NCI-H1694 (cell line): Measurements from ENCODE around the gene EML1.

Experiments
- DNase-seq: peaks from one replicate; lab custom pipeline; 2025; lab: John Stamatoyannopoulos, UW

Gene EML1

GRCh38 chr14:99966912-99967311 is 173.7 kb downstream of the EML1 start:
- DNase-seq: no peak

- DNase-seq: no peak
These were observed 175.1 kb downstream of the EML1 start for GRCh38 chr14:99968191-99968920.

GRCh38 chr14:99968941-99969340 is 175.7 kb downstream of the EML1 start:
- DNase-seq: no peak

- DNase-seq: no peak
These were observed 176.6 kb downstream of the EML1 start for GRCh38 chr14:99969673-99970322.

- DNase-seq: peak; percentile 89
These were observed 178.1 kb downstream of the EML1 start for GRCh38 chr14:99971087-99971940.

GRCh38 chr14:99971941-99972747 is 178.9 kb downstream of the EML1 start:
- DNase-seq: peak; percentile 52

GRCh38 chr14:99972748-99973466 is 179.7 kb downstream of the EML1 start:
- DNase-seq: no peak

- no peak for DNase-seq
These were observed 182.0 kb downstream of the EML1 start for GRCh38 chr14:99975190-99975589.

GRCh38 chr14:99976021-99976420 is 182.8 kb downstream of the EML1 start:
- no peak for DNase-seq

- DNase-seq: no peak
These were observed 183.5 kb downstream of the EML1 start for GRCh38 chr14:99976681-99977080.

- no peak for DNase-seq
These were observed 187.1 kb downstream of the EML1 start for GRCh38 chr14:99980299-99980698.

GRCh38 chr14:99981806-99982205 is 188.6 kb downstream of the EML1 start:
- DNase-seq: no peak

GRCh38 chr14:99982537-99983250 is 189.5 kb downstream of the EML1 start:
- peak; percentile 85 for DNase-seq

GRCh38 chr14:99983251-99984015 is 190.2 kb downstream of the EML1 start:
- DNase-seq: no peak

GRCh38 chr14:99984036-99984435 is 190.8 kb downstream of the EML1 start:
- DNase-seq: no peak

GRCh38 chr14:99986396-99986795 is 193.2 kb downstream of the EML1 start:
- peak; percentile 50 for DNase-seq

GRCh38 chr14:99989032-99989431 is 195.8 kb downstream of the EML1 start:
- DNase-seq: no peak

GRCh38 chr14:99990268-99991170 is 197.3 kb downstream of the EML1 start:
- DNase-seq: no peak

- DNase-seq: no peak
These were observed 198.1 kb downstream of the EML1 start for GRCh38 chr14:99991331-99991730.
